Motor neuron (in vitro differentiated cells): ENCODE data around the gene KRT36. TPM values are rescaled to one million over a fixed set of nuclear protein-coding genes. Genes with fewer than 3 reads are reported as not detected.

ENCODE experiments used
- ATAC-seq, 8 experiments: fragments of 200-7000 bp; cut with Tn5 transposase; replicated peaks in 6 of 8; 2 replicates each; pipeline ENCODE4 v1.8.0; 2021; ENCODE audit warnings: mild to moderate bottlenecking in 8 of 8, moderate library complexity in 8 of 8
- H3K27ac ChIP-seq, 2 donors: fragments of 250-450 bp; sonication (Bioruptor Pico); 2 replicates each; pipeline ENCODE4 v1.9.0; 2021; ENCODE audit warnings: antibody characterized with exemption in 2 of 2, mild to moderate bottlenecking in 2 of 2, moderate library complexity in 1 of 2
- H3K4me1 ChIP-seq, 2 donors: fragments of 250-450 bp; sonication (Bioruptor Pico); replicated peaks in 1 of 2; 2 replicates each; pipeline ENCODE4 v1.6.1; 2021; ENCODE audit warnings: antibody characterized with exemption in 2 of 2, mild to moderate bottlenecking in 2 of 2, moderate library complexity in 1 of 2
- H3K4me3 ChIP-seq, 5 donors: fragments of 250-450 bp; sonication (Bioruptor Pico); 2 replicates each; pipeline ENCODE4 v1.9.0; 2021; ENCODE audit warnings: antibody characterized with exemption in 5 of 5, mild to moderate bottlenecking in 5 of 5, moderate library complexity in 4 of 5
- WGBS, 10 experiments: fragments of 450-650 bp; shearing (Covaris generic); methylation state at CpG; one replicate each; pipeline ENCODE4 v1.0.0; 2022; 5-methylcytosine and 5-hydroxymethylcytosine counted together
- in situ Hi-C, 9 experiments: fragments of 400-800 bp; cut with MboI; loops; one replicate each; pipeline ENCODE4 v1.15.0; 2021; ENCODE audit warnings: low sequenced_read_pairs in 9 of 9, low pct_unique_long_range_greater_than_20kb in 2 of 9; ENCODE audit not compliant: unreplicated experiment in 9 of 9
- total RNA-seq, 8 experiments: library from RNA; unstranded; fragments of 300-600 nt; gene quantifications; 2 replicates each; pipeline versions ENCODE4 v1.2.3 to v1.2.4, GENCODE V29; 2022

KRT36 gene
- total RNA-seq, 8 experiments from 2014 or later: 0.19 to 0.25 TPM; not detected in 6

DNA sequence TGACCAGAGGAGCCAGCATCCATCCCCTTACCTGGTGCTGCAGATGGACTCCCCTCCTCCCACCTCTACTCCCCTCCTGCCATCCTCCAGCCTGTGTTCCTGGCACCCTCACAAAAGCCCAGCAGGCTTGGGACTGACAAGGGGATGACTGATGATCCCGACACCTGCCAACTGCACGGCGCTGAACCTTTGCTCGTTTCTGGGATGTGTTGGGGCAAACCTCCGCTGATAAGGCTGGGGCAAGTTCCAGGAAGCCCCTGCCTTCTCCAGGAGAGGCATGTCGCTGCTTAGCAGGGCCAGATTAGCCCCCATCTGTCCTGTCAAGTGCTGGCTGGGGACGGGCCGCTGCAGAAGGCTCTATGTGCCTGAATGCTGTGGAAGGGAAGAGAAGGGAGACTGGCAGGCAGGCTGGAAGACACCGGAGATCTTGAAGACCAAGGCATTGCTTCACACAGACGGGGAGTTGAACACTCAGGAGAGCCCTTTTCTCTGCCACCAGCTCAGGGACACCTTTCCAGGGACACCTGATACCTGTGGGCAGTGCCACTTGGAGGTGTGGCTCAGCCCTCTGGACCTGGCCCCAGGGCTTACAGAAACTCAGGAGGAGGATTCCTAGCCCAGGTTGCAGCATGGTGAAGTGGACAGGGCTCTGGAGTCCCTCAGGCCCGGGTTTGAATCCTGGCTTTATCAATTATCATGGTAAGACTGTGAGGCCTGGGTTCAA lies 30.0 kb upstream of the KRT36 start:
- H3K4me1 ChIP-seq: no peaks in the 10 kb centered on the region
- WGBS, 10 experiments: 34 to 64% (median 39%) methylated on average over 3 to 4 of the region's 11 CpGs; no CpG with 5 or more reads in 7 of the 10 experiments
- in situ Hi-C loops: loop anchor here in 1 of 9 experiments (25.0 kb wide), 2 partner anchors 107 to 182 kb away; partner anchors contain the start of gene KRT37
- no peak overlapping the region for H3K4me3 ChIP-seq
- no peak overlapping the region for H3K27ac ChIP-seq
- peak in 4 of 8 experiments; percentile 12 to 65 (median 20) for ATAC-seq

DNA sequence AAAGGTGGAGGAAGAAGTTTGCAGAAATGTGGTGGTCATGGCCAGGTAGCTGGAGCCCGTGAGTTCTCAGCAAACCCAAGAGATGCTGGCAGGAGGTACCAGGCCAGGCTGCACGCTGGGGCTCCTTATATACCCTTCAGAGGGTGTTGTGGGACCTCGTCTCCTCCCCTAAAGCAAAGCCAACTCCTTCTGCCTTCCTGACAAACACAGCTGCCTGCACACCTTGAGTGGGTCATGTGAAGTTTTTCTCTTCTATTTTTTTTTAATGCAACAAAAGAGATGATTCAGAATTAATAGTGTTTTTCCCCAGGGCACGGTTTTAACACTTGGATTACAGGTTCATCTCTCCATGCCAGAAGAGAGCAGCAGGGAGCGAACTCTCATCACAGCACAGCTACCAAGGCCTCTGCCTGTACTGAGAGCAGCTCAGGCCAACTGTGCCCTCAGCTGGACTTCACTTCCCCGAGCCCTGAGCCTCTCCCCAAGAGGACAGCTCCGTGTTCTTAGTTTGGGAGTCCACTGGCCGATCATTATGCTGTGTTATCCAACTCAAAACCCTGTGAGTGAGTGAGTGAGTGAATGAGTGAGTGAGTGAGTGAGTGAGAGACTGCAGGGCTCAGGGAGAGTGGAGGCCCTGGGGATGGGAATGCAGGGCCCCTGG lies 29.2 kb upstream of the KRT36 start, which contains the start of gene KRT15:
Gene KRT15 (minus strand): TSS at position 102 of the 661 bp plus-strand sequence. CDS start 63 bp downstream, at position 39.
- in situ Hi-C loops: loop anchor here in 1 of 9 experiments (25.0 kb wide), 2 partner anchors 107 to 182 kb away; partner anchors contain the start of gene KRT37
- no peak within 1 kb of the TSS for H3K4me3 ChIP-seq
- 47 to 100% (median 67%) methylated on average over 1 to 3 of the region's 8 CpGs; no CpG with 5 or more reads in 5 of the 10 experiments for WGBS, 10 experiments
- peak in 5 of 8 experiments; percentile 23 to 47 (median 40) for ATAC-seq
- no peaks in the 10 kb centered on the region for H3K4me1 ChIP-seq
- no peak within 1 kb of the TSS for H3K27ac ChIP-seq

DNA sequence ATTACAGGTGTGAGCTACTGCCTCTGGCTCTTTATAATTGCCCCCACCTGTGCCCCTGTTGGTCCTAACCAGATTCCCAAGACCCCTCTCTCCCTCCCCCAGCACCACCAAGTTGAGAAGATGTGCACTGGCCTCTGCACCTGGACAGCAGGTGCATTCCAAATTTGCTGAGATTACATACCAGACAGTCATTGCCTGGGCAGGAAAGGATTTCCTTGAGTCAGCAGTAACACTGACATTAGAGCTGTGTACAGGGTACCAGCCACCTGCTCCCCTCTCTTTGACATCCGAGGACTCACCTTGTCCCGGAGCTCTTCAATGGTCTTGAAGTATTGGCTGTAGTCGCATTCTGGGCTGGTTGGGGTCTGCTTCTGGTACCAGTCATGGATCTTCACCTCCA lies 28.3 kb upstream of the KRT36 start:
- Histone ChIP-seq H3K4me1 (no peaks in the 10 kb centered on the region), H3K4me3 (no peak overlapping the region), H3K27ac (no peak overlapping the region)
- 90 to 100% methylated on average over 1 to 2 of the region's 3 CpGs; no CpG with 5 or more reads in 8 of the 10 experiments for WGBS, 10 experiments
- ATAC-seq: no peak
- in situ Hi-C loops: loop anchor here in 1 of 9 experiments (25.0 kb wide), 2 partner anchors 106 to 181 kb away; partner anchors contain the start of gene KRT37

- no peak for ATAC-seq
- 87 to 100% (median 92%) methylated on average over 1 to 7 of the region's 14 CpGs; no CpG with 5 or more reads in 5 of the 10 experiments for WGBS, 10 experiments
- no peak overlapping the region for H3K27ac ChIP-seq
- in situ Hi-C loops: loop anchor here in 1 of 9 experiments (25.0 kb wide), 2 partner anchors 105 to 180 kb away; partner anchors contain the start of gene KRT37
- H3K4me3 ChIP-seq: no peak overlapping the region
- no peaks in the 10 kb centered on the region for H3K4me1 ChIP-seq
These were observed 27.1 kb upstream of the KRT36 start for GRCh38 chr17:41516830-41517283.

DNA sequence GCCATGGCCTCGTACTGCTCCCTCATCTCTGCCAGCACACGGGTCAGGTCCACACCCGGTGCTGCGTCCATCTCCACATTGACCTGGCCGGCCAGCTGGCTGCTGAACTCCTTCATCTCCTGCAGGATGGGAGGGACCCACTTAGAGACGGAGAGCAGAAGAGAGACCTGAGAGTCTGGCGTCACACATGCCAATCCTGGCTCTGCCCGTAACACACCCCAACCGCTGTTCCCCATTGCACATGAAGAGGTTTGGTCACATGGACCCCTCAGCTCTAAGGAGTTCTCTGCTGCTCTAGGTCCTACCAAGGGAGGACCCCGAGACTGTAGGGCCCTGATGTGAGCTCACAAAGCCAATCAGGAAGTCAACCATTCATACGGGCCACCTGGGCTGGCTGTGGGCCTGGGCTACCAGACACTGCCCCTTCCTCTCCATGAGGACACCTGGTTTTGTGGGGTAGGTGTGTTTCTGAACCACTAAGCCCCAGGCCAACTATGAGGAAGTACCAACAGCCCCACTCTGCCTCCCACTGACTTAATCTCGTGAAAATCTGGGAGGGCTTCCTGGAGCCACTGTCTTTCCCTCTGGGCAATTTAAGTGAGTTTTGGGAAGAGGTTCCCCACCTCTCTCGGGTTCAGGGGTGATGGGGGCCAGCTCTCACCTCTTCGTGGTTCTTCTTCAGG lies 26.6 kb upstream of the KRT36 start:
- Histone ChIP-seq H3K4me3 (no peak overlapping the region), H3K27ac (no peak overlapping the region), H3K4me1 (no peaks in the 10 kb centered on the region)
- no peak for ATAC-seq
- 40 to 100% (median 75%) methylated on average over 1 to 8 of the region's 14 CpGs; no CpG with 5 or more reads in 4 of the 10 experiments for WGBS, 10 experiments
- in situ Hi-C loops: loop anchor here in 1 of 9 experiments (25.0 kb wide), 2 partner anchors 104 to 179 kb away; partner anchors contain the start of gene KRT37

- Histone ChIP-seq H3K4me1 (no peaks in the 10 kb centered on the region), H3K27ac (no peak overlapping the region), H3K4me3 (no peak overlapping the region)
- WGBS, 10 experiments: 20 to 100% (median 88%) methylated on average over 1 to 4 of the region's 5 CpGs; no CpG with 5 or more reads in 4 of the 10 experiments
- ATAC-seq: no peak
- in situ Hi-C loops: loop anchor here in 1 of 9 experiments (25.0 kb wide), 2 partner anchors 101 to 176 kb away; partner anchors contain the start of gene KRT37
These were observed 23.4 kb upstream of the KRT36 start for GRCh38 chr17:41513168-41513547.

DNA sequence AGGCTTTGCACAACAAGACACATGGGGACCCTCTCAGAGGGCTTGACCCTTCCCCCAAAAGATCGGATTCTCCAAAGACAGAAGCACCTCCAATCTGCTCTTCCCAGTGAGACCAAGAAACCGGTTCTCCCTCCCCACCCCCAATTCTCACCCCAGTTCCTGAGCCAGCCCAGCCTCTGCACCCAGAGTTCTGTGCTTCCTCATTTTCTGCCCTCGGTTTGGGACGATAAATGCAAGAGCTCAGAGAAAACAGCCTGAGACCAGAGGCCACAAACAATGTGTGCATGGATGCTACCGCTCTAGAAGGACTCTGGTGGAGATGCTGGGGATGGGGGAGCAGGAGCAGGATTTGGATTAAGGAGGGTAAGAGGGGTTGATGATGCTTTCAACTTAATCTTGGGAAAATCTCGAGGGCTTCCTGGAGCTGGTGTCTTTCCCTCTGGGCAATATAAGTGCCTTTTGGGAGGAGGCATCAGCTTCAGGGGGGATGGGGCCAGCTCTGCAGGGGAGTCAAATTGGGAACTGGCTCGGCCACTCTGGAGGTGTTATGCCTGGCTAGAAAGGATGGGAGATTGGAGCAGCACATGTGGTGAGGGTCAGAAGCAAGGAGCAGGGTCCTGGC lies 22.9 kb upstream of the KRT36 start:
- no peak for ATAC-seq
- in situ Hi-C loops: loop anchor here in 1 of 9 experiments (25.0 kb wide), 2 partner anchors 100 to 175 kb away; partner anchors contain the start of gene KRT37
- peaks cover 0 to 4% of the 10 kb centered on the region in 2 donors for H3K4me1 ChIP-seq
- H3K4me3 ChIP-seq: no peak overlapping the region
- 0 to 100% (median 77%) methylated on average over 1 to 7 of the region's 7 CpGs; no CpG with 5 or more reads in 4 of the 10 experiments for WGBS, 10 experiments
- H3K27ac ChIP-seq: no peak overlapping the region

- no peak for ATAC-seq
- H3K4me1 ChIP-seq: peaks cover 4 to 8% of the 10 kb centered on the region in 2 donors
- no peak overlapping the region for H3K4me3 ChIP-seq
- in situ Hi-C loops: loop anchor here in 1 of 9 experiments (25.0 kb wide), 2 partner anchors 99 to 174 kb away; partner anchors contain the start of gene KRT37
- H3K27ac ChIP-seq: no peak overlapping the region
- WGBS, 10 experiments: 0 to 100% (median 71%) methylated on average over 1 to 4 of the region's 10 CpGs; no CpG with 5 or more reads in 2 of the 10 experiments
These were observed 22.0 kb upstream of the KRT36 start for GRCh38 chr17:41511716-41512115.

GRCh38 chr17:41511116-41511515 lies 21.4 kb upstream of the KRT36 start:
- in situ Hi-C loops: loop anchor here in 1 of 9 experiments (25.0 kb wide), 2 partner anchors 99 to 174 kb away; partner anchors contain the start of gene KRT37
- peak in 3 of 8 experiments; percentile 74 to 89 (median 82) for ATAC-seq
- Histone ChIP-seq H3K27ac (no peak overlapping the region), H3K4me1 (peaks cover 4 to 8% of the 10 kb centered on the region in 2 donors), H3K4me3 (no peak overlapping the region)
- 30 to 73% (median 60%) methylated on average over 1 to 2 of the region's 4 CpGs; no CpG with 5 or more reads in 4 of the 10 experiments for WGBS, 10 experiments

DNA sequence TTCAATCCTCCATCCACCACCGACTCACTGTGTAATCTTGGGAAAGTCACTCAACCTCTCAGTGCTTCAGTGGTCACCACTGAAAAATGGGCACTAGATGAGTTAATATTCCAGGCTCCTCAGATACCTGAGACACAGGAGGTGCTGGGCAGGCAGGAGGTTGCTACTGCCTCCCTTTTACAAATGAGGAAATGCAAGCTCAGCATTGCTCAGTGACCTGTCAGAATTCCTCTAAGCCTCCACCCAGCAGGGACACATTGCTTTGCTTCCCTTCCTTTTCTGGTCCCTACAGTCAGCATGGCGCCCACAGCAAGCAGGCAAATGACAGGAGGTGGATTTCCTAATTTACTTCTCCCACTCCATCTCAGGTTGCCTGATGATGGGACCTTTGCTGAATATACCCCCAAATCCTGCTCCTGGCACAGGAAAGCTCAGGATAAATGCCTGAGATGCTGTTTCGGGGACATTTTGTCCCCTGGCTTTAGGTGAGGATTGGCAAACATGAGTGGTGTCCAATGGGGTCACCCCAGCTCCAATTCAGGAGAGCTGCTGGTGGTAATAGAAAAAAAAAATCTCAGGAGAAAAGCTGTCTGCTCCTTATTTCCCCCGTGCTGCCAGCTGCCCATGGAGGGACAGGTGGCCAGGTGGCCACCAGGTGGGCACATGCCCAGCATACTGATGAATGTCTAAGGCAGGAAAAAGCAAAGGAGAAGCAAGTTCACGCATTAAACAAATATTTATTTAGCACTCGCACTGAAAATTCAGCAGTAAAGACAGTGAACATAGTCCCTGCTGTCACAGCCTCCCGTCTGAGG lies 20.7 kb upstream of the KRT36 start:
- Histone ChIP-seq H3K27ac (no peak overlapping the region), H3K4me1 (peaks cover 4 to 8% of the 10 kb centered on the region in 2 donors), H3K4me3 (no peak overlapping the region)
- no peak for ATAC-seq
- WGBS, 10 experiments: 70 to 100% (median 83%) methylated on average over 2 to 5 of the region's 7 CpGs; no CpG with 5 or more reads in 2 of the 10 experiments
- in situ Hi-C loops: loop anchor here in 1 of 9 experiments (25.0 kb wide), 2 partner anchors 98 to 173 kb away; partner anchors contain the start of gene KRT37

DNA sequence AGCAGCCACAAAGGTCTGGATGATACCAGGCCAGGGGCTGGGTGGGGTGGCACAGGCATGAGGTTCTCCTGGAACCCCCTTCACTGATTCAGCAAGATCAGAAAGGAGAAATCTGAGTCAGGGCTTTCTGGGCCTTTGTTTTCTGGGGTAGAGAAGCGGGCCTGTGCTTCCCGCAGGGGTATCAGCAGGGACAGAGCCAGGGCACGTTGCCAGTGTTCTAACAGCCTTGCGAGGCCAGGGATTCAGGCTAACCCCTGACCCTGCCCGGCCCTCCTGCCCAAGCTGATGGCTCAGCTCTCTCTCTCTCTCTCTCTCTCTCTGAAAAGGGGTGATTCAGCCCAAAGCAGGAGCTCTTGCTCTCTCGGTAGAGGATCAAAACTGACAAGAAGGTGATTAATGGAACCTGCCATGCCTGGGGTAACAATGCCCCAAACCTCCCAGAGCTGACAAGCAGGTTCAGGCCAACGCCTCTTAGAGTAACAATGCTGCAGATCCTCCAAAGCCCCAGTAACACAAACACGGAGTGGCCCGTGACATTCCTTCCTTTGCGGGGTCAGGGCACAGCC lies 17.7 kb upstream of the KRT36 start:
- Histone ChIP-seq H3K27ac (no peak overlapping the region), H3K4me1 (peaks cover 4 to 8% of the 10 kb centered on the region in 2 donors), H3K4me3 (no peak overlapping the region)
- 13 to 50% (median 25%) methylated on average over 1 to 5 of the region's 10 CpGs; no CpG with 5 or more reads in 6 of the 10 experiments for WGBS, 10 experiments
- in situ Hi-C loops: loop anchor here in 1 of 9 experiments (25.0 kb wide), 2 partner anchors 95 to 170 kb away; partner anchors contain the start of gene KRT37
- peak in 4 of 8 experiments; percentile 18 to 74 (median 50) for ATAC-seq
